ENCODE measurements around the gene WNK2. TPM values are rescaled to one million over a fixed set of nuclear protein-coding genes. Genes with fewer than 3 reads are reported as not detected.

The WNK2 gene
- total and polyA plus RNA-seq, 2 of the 4 experiments (the other 2 are of a cell fraction) = not detected

GRCh38 chr9:93191354-93191660 is 7.4 kb downstream of the WNK2 start:
- no peak overlapping the region for H2AFZ ChIP-seq (replicated peaks; ENCODE audit: low read length, poor library complexity)
- no peak overlapping the region for H4K91ac ChIP-seq (ENCODE audit: insufficient read depth, low read depth, low read length)
- H3K14ac ChIP-seq (replicated peaks; ENCODE audit: low read depth, low read length) = no peak overlapping the region
- no peak overlapping the region for H2BK15ac ChIP-seq (ENCODE audit: low read depth, low read length)
- H3K4me1 ChIP-seq (ENCODE audit: control insufficient read depth, insufficient read depth, low read length) = no peaks in the 10 kb centered on the region
- H3K4ac ChIP-seq (ENCODE audit: low read depth, low read length) = no peak overlapping the region
- H2BK20ac ChIP-seq (ENCODE audit: low read depth, low read length) = no peak overlapping the region
- dilution Hi-C loops (cut with HindIII; ENCODE audit: low sequenced_read_pairs, unreplicated experiment) = no loop called here
- DNase-seq (no peak), ATAC-seq (ENCODE audit: low read depth) (no peak)
- H3K36me3 ChIP-seq (ENCODE audit: control insufficient read depth, insufficient read depth, low read length) = no peaks in the 10 kb centered on the region
- no peak overlapping the region for H4K5ac ChIP-seq (ENCODE audit: low read depth, low read length)
- H3K4me2 ChIP-seq (ENCODE audit: low read depth, low read length) = no peak overlapping the region
- H2BK5ac ChIP-seq (ENCODE audit: low read depth, low read length, poor library complexity, severe bottlenecking) = no peak overlapping the region
- no peak overlapping the region for H3K23ac ChIP-seq (ENCODE audit: low read depth, low read length)
- peaks cover 3% of the 10 kb centered on the region; the same call in 1 of the 2 replicates for H3K9me3 ChIP-seq (ENCODE audit: control insufficient read depth, insufficient read depth, low read length)
- no peaks in the 10 kb centered on the region for H3K9me1 ChIP-seq (ENCODE audit: insufficient read depth, low read length)
- TF ChIP-seq CTCF (conservative IDR thresholded peaks at IDR 0.05; ENCODE audit: low read depth, low read length) (no peak), MAZ (IDR thresholded peaks at IDR 0.05; ENCODE audit: borderline replicate concordance, low read depth, low read length) (no peak), RCOR1 (IDR thresholded peaks at IDR 0.05; ENCODE audit: insufficient replicate concordance, low read length) (no peak), SMC3 (IDR thresholded peaks at IDR 0.05; ENCODE audit: low read depth, low read length) (no peak), CHD1 (IDR thresholded peaks at IDR 0.05; ENCODE audit: low read depth, low read length) (no peak), RFX5 (IDR thresholded peaks at IDR 0.05; ENCODE audit: low read depth, low read length) (no peak)
- WGBS, 2 experiments (ENCODE audit: extremely low coverage in 2 of 2, insufficient read length in 1 of 2) = 56% methylated on average over 2 of the region's 5 CpGs; no CpG with 5 or more reads in 1 of the 2 experiments
- H2AK9ac ChIP-seq (replicated peaks; ENCODE audit: low read depth, low read length, poor library complexity) = no peak overlapping the region
- BruUV-seq (replicated peaks) = no TSS peak
- H3K18ac ChIP-seq (ENCODE audit: low read depth, low read length) = no peak overlapping the region
- no peaks in the 10 kb centered on the region for H4K20me1 ChIP-seq (ENCODE audit: insufficient read depth, low read length)
- H3K79me1 ChIP-seq (ENCODE audit: low read depth in 1 of 2, low read length in 2 of 2) = no peaks in the 10 kb centered on the region
- no peak overlapping the region for H3K56ac ChIP-seq (ENCODE audit: extremely low read depth, insufficient read depth, low read length)
- H4K8ac ChIP-seq (ENCODE audit: low read depth in 2 of 2, low read length in 2 of 2) = no peak overlapping the region
- in situ Hi-C loops (cut with MboI; ENCODE audit: low sequenced_read_pairs) = no loop called here
- intact Hi-C loops (cut with micrococcal nuclease) = no loop called here
- ChIA-PET POLR2A (ENCODE audit: unreplicated experiment) (no interaction called here), CTCF (no interaction called here)
- no peak overlapping the region for H3K9ac ChIP-seq (ENCODE audit: low read depth, low read length)
- no peak overlapping the region for H2BK120ac ChIP-seq (ENCODE audit: low read depth, low read length)
- no peak overlapping the region for H2AK5ac ChIP-seq (ENCODE audit: low read depth, low read length)
- H3K27ac ChIP-seq (ENCODE audit: insufficient read depth, low read length) = no peak overlapping the region
- no peak overlapping the region for H3K4me3 ChIP-seq (ENCODE audit: insufficient read depth, low read depth, low read length)
- peaks cover 32% of the 10 kb centered on the region for H3K27me3 ChIP-seq (ENCODE audit: control insufficient read depth, insufficient read depth, low read length)

Measured in IMR-90 (cell line).